NK-92 (cell line): ENCODE data around the gene CERS6.
"Not testable (repeated sequence)": the region's sequence is repeated elsewhere in the genome, so short reads cannot be mapped to it uniquely, and the experiment has no call there.

Experiments
- DNase-seq: peaks from one replicate; lab custom pipeline; 2025; ENCODE audit not compliant: unreplicated experiment; lab: John Stamatoyannopoulos, UW

Gene CERS6

GRCh38 chr2:168633200-168633599 lies 177.1 kb downstream of the CERS6 start:
- no peak for DNase-seq

GRCh38 chr2:168633895-168634294 lies 177.8 kb downstream of the CERS6 start:
- no peak for DNase-seq

DNA sequence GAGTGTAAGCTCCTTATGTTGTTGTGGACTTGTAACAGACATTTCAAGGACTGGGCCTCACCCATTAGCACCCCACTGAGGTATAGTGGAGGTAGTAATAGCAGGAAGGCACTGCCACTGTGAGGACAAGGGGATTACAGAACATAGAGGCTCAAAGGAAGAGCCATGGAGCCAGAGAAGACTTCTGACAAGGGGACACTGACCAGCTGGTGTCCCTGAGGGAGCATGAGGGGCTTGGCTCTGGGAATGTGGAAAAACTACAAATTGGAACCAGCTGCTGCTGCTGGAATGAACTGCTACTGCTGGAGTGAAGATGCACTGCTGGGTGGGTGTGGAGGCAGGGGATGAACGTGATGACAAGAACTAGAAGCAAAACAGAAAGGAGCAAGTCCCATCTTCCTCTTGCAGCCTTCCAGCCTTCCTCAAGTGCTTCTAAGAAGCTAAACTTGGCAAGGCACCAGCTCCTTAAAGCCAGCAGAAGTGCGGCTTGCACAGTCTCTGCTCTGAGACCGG lies 179.0 kb downstream of the CERS6 start:
- DNase-seq, result no peak

DNA sequence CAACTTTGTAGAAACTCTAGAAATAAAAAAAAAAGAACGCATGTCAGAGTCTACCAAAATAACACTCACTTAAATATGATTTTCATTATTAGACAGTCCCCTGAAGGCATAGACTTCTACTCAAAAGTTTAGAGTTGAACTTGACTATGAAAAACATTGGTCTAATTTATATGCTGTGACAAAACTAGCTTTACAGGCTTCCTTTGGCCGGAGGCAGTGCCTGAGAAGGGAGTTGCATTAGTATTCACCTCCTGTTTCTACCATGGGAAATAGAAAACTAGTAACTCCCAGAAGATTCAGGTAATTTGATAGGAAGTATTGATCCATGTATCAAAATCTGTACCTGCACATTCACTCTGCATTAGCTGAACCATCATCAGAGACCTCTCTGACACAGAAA lies 182.9 kb downstream of the CERS6 start:
- no peak for DNase-seq

DNA sequence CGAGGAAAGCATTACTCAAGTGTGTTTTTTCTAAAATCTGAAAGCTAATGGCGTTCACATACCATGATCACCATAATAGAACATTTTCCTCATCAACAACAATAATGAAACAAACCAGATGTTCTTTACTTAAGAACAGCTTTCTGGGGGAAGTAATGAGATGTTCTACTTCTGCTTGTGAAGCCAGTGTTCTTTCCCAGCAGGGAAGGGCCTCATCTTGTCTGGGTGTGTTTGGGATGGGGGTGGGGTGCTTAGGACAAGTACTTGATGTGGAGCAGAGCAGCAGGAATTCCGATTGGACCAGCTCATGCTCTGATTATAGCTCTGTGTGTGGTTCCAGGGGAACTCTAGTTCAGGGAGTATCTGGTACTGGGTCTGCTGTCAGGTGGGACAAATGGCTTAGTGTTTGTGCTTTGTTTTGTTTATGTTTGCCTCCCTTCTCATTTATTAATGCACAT lies 183.4 kb downstream of the CERS6 start:
- DNase-seq, result no peak

DNA sequence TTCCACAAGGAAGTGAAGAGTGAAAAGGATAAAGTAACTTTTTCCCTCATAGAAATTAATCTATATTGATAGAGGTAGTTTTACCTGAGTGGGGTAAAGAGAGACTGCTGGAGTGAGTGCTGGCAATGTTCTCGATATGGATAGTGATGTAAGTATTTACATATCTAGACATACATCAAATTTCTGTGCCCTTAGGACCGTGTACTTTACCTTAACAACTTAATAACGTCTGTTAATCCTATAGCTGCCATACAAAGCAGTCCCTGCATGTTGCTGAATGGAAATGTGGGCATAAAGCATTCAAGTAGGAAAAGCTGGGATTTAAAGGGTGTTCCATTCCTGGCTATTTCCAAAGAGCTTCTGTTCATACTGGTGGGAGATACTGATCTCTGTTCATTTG lies 184.0 kb downstream of the CERS6 start:
- DNase-seq, result no peak

- DNase-seq, result no peak
Measured at GRCh38 chr2:168641636-168642035, 185.6 kb downstream of the CERS6 start.

- DNase-seq, result no peak
Measured at GRCh38 chr2:168642873-168643272, 186.8 kb downstream of the CERS6 start.

DNA sequence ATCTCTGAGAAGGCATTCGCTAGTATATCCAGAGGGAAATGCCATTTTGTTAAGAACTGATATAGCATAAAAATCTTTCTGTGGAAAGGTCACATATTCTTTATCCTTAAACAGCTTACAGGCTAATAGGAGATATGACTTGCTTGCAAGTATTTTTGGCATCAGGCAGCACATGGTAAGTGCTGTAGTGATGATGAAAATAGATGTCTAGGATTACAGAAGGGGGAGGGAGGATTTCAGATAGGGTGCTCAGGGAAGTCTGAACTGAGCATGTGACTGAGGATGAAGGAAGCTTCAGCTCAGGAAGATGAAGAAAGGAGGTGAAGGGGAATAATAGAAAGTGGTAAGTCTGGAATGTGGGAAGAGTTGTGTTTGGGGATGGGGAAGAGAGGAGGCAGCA lies 187.9 kb downstream of the CERS6 start:
- no peak for DNase-seq

DNA sequence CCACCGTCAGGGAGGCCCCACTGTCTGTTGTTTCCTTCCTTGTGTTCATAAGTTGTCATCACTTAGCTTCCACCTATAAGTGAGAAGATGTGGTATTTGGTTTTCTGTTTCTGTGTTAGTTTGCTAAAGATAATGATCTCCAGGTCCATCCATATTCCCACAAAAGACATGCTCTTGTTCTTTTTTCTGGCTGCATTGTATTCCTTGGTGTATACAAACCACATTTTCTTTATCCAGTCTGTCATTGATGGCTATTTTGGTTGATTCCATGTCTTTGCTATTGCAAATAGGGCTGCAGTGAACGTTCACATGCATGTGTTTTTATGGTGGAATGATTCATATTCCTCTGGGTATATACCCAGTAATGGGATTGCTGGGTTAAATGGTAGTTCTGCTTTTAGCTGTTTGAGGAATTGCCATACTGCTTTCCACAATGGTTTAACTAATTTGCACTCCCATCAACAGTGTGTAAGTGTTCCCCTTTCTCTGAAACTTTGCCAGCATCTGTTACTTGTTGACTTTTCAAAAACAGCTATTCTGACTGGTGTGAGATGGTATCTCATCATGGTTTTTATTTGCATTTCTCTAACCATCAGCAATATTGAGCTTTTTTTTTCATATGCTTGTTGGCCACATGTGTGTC lies 189.7 kb downstream of the CERS6 start:
- no peak for DNase-seq

GRCh38 chr2:168649105-168649504 lies 193.0 kb downstream of the CERS6 start:
- no peak for DNase-seq

DNA sequence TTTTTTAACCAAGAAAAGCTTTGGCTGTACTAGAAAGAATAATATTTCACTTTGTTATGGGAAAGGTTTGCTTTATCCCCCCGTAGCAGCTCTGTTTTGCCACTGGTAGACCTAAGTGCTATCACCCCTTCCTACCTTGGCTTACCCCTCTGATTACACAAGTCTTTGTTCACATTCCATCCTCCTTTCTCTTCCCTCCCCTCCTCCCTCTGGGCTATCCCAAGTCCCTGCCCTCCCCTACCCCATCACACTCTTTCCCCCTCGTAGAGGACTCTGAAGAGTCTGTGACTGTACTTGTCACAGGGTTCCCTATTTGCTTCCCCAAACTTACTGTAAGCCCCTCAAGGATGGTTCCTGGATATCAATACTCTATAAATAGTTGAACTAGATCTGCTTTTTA lies 193.5 kb downstream of the CERS6 start:
- no peak for DNase-seq

GRCh38 chr2:168650139-168650538 lies 194.1 kb downstream of the CERS6 start:
- DNase-seq, result no peak

- no peak for DNase-seq
Measured at GRCh38 chr2:168650781-168651180, 194.7 kb downstream of the CERS6 start.

GRCh38 chr2:168652997-168653921 lies 197.2 kb downstream of the CERS6 start:
- DNase-seq, result no peak

DNA sequence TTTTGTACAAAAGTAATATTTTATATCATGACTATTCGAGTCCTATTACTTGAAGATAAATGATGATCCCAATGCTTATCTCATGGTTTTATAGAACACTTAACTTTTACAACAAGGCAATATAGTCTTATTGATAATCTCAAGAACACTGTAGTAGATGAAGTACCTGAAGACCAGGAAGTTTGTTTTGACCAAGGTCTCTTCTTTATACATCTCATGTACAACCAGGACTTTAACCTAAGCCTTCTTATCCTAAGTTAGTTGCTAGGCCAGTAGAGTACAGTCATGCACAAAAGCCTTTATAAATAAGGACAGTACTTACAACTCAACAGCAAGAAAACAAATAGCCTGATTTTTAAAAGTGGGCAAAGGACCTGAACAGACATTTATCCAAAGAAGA lies 198.6 kb downstream of the CERS6 start:
- DNase-seq, result no peak

DNA sequence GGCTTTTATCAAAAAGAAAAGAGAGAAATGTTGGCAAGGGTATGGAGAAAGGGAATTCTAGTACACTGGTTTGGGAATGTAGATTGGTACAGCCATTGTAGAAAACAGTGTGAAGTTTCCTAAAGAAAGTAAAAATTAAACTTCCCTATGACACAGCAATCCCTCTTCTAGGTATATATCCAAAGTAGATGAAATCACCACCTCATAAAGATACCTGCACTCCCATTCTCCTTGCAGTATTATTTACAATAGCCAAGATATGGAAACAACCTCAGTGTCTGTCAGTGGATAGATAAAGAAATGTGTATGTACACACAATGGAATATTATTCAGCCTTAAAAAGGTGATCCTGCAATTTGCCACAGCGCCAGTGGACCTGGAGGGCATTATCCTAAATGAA lies 199.1 kb downstream of the CERS6 start:
- DNase-seq, result no peak

DNA sequence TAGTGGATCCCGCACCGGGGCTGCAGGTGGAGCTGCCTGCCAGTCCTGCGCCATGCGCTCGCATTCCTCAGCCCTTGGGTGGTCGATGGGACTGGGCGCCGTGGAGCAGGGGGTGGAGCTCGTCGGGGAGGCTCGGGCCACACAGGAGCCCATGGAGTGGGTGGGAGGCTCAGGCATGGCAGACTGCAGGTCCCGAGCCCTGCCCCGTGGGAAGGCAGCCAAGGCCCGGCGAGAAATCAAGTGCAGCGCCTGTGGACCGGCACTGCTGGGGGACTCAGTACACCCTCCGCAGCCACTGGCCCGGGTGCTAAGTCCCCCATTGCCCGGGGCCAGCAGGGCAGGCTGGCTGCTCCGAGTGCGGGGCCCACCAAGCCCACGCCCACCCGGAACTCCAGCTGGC lies 201.3 kb downstream of the CERS6 start:
- DNase-seq, result not testable (repeated sequence)

DNA sequence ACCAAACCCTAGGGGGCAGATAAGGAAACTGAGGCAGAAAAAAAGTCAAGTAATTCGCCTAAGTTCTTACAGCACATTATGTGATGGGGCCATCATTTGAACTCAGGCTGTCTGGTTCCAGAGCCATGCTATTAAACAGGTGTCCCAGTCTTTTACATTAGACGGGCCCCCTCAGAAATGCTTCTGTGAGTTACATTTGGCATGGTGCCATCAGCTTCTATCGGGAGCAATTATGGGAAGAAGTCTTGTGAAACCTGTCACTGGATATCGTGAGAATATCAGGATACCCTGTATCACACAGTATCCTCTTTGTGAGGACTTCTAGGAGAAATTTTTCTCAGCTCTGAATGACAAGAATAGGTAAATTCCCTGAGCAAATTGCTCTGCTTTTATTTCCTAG lies 202.6 kb downstream of the CERS6 start:
- no peak for DNase-seq

GRCh38 chr2:168660870-168661862 lies 205.1 kb downstream of the CERS6 start:
- no peak for DNase-seq

- no peak for DNase-seq
Measured at GRCh38 chr2:168661863-168662256, 205.8 kb downstream of the CERS6 start.
